NB4 (cell line): ENCODE measurements around the gene TMUB2.

Experiments
- MAX ChIP-seq: IDR thresholded peaks from 2 replicates; pipeline ENCODE4 v1.6.1; 2011; ENCODE audit warnings: low read depth, low read length
- MYC ChIP-seq: IDR thresholded peaks from 2 replicates; pipeline ENCODE4 v1.6.1; 2011; ENCODE audit warnings: low read depth, low read length
- POLR2A ChIP-seq: IDR thresholded peaks from 2 replicates; pipeline ENCODE4 v1.6.1; 2011; ENCODE audit warnings: mild to moderate bottlenecking; ENCODE audit not compliant: insufficient read length; ENCODE audit errors: extremely low read depth
- TF ChIP-seq, protein P1 (sequence below): IDR thresholded peaks from one replicate; pipeline ENCODE4 v1.5.1; 2012; ENCODE audit warnings: low read depth, low read length

GRCh38 chr17:44212507-44213402 lies 26.0 kb downstream of the TMUB2 start:
- TF ChIP-seq, protein P1, sequence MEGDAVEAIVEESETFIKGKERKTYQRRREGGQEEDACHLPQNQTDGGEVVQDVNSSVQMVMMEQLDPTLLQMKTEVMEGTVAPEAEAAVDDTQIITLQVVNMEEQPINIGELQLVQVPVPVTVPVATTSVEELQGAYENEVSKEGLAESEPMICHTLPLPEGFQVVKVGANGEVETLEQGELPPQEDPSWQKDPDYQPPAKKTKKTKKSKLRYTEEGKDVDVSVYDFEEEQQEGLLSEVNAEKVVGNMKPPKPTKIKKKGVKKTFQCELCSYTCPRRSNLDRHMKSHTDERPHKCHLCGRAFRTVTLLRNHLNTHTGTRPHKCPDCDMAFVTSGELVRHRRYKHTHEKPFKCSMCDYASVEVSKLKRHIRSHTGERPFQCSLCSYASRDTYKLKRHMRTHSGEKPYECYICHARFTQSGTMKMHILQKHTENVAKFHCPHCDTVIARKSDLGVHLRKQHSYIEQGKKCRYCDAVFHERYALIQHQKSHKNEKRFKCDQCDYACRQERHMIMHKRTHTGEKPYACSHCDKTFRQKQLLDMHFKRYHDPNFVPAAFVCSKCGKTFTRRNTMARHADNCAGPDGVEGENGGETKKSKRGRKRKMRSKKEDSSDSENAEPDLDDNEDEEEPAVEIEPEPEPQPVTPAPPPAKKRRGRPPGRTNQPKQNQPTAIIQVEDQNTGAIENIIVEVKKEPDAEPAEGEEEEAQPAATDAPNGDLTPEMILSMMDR = no peak
- TF ChIP-seq POLR2A (peak; percentile 7), MAX (no peak), MYC (no peak)
